Adipocyte (in vitro differentiated cells): ENCODE measurements around the gene FBXL5.

Experiments
- DNase-seq: peaks from one replicate; pipeline ENCODE4 v3.0.0-alpha.2; 2015; ENCODE audit warnings: low read depth
- H3K27me3 ChIP-seq: replicated peaks from 2 replicates; pipeline ENCODE4 v1.7.0; 2013; ENCODE audit warnings: mild to moderate bottlenecking, low read length, moderate library complexity; ENCODE audit not compliant: control insufficient read depth, insufficient read depth
- H3K36me3 ChIP-seq: 2 replicates; pipeline ENCODE4 v1.7.0; 2013; ENCODE audit warnings: low read length, mild to moderate bottlenecking, moderate library complexity; ENCODE audit not compliant: control insufficient read depth, insufficient read depth, severe bottlenecking
- H3K4me1 ChIP-seq: 2 replicates; pipeline ENCODE4 v1.7.0; 2013; ENCODE audit warnings: mild to moderate bottlenecking, low read length, moderate library complexity; ENCODE audit not compliant: control insufficient read depth, insufficient read depth
- H3K4me3 ChIP-seq: 2 replicates; pipeline ENCODE4 v1.7.0; 2013; ENCODE audit warnings: mild to moderate bottlenecking, low read length, moderate library complexity
- H3K9ac ChIP-seq: 2 replicates; pipeline ENCODE4 v1.7.0; 2013; ENCODE audit warnings: mild to moderate bottlenecking, low read length, moderate library complexity
- H3K9me3 ChIP-seq: 2 replicates; pipeline ENCODE4 v1.7.0; 2013; ENCODE audit warnings: mild to moderate bottlenecking, low read length, moderate library complexity; ENCODE audit not compliant: control insufficient read depth

FBXL5 gene

GRCh38 chr4:15690020-15690809, 35.1 kb upstream of the FBXL5 start:
- Histone ChIP-seq H3K9ac (peak overlapping the region; percentile 75), H3K4me1 (peaks cover 59% of the 10 kb centered on the region), H3K4me3 (peak overlapping the region; percentile 45), H3K27me3 (no peaks in the 10 kb centered on the region), H3K36me3 (peaks cover 15% of the 10 kb centered on the region), H3K9me3 (no peaks in the 10 kb centered on the region)
- DNase-seq: peak; percentile 79

GRCh38 chr4:15689540-15689939, 34.4 kb upstream of the FBXL5 start:
- DNase-seq: no peak
- Histone ChIP-seq H3K4me1 (peaks cover 55% of the 10 kb centered on the region), H3K36me3 (peaks cover 17% of the 10 kb centered on the region), H3K4me3 (peak overlapping the region; percentile 45), H3K27me3 (no peaks in the 10 kb centered on the region), H3K9ac (peak overlapping the region; percentile 75), H3K9me3 (no peaks in the 10 kb centered on the region)

- DNase-seq: no peak
- no peaks in the 10 kb centered on the region for H3K9me3 ChIP-seq
- peak overlapping the region; percentile 49 for H3K9ac ChIP-seq
- peaks cover 18% of the 10 kb centered on the region for H3K36me3 ChIP-seq
- H3K27me3 ChIP-seq: no peaks in the 10 kb centered on the region
- H3K4me3 ChIP-seq: peak overlapping the region; percentile 30
- peaks cover 68% of the 10 kb centered on the region for H3K4me1 ChIP-seq
Measured at GRCh38 chr4:15688051-15688450, 32.9 kb upstream of the FBXL5 start.

- Histone ChIP-seq H3K9me3 (no peaks in the 10 kb centered on the region), H3K27me3 (no peaks in the 10 kb centered on the region), H3K4me1 (peaks cover 54% of the 10 kb centered on the region), H3K36me3 (peaks cover 18% of the 10 kb centered on the region), H3K4me3 (no peak overlapping the region), H3K9ac (no peak overlapping the region)
- no peak for DNase-seq
Measured at GRCh38 chr4:15684498-15684897, 29.3 kb upstream of the FBXL5 start.

- no peaks in the 10 kb centered on the region for H3K9me3 ChIP-seq
- peak overlapping the region; percentile 97 for H3K9ac ChIP-seq
- no peaks in the 10 kb centered on the region for H3K27me3 ChIP-seq
- H3K4me1 ChIP-seq: peaks cover 40% of the 10 kb centered on the region
- DNase-seq: no peak
- peaks cover 18% of the 10 kb centered on the region for H3K36me3 ChIP-seq
- peak overlapping the region; percentile 89 for H3K4me3 ChIP-seq
Measured at GRCh38 chr4:15683143-15683495, 28.0 kb upstream of the FBXL5 start.

GRCh38 chr4:15682242-15683142, 27.3 kb upstream of the FBXL5 start:
- H3K9me3 ChIP-seq: no peaks in the 10 kb centered on the region
- peak overlapping the region; percentile 97 for H3K9ac ChIP-seq
- peaks cover 38% of the 10 kb centered on the region for H3K4me1 ChIP-seq
- no peaks in the 10 kb centered on the region for H3K27me3 ChIP-seq
- peaks cover 17% of the 10 kb centered on the region for H3K36me3 ChIP-seq
- peak overlapping the region; percentile 89 for H3K4me3 ChIP-seq
- DNase-seq: peak; percentile 51

- no peaks in the 10 kb centered on the region for H3K27me3 ChIP-seq
- peak; percentile 99 for DNase-seq
- peak within 1 kb of the TSS; percentile 89 for H3K4me3 ChIP-seq
- peaks cover 39% of the 10 kb centered on the region for H3K4me1 ChIP-seq
- no peaks in the 10 kb centered on the region for H3K9me3 ChIP-seq
- peaks cover 8% of the 10 kb centered on the region for H3K36me3 ChIP-seq
- peak within 1 kb of the TSS; percentile 97 for H3K9ac ChIP-seq
Measured at GRCh38 chr4:15681372-15682241, 26.4 kb upstream of the FBXL5 start, which contains the start of gene FAM200B. Gene FAM200B (plus strand): TSS chr4:15681827. CDS start chr4:15686978, 5,151 bp downstream.

- no peaks in the 10 kb centered on the region for H3K27me3 ChIP-seq
- peak overlapping the region; percentile 89 for H3K4me3 ChIP-seq
- H3K4me1 ChIP-seq: peaks cover 39% of the 10 kb centered on the region
- DNase-seq: no peak
- H3K9me3 ChIP-seq: no peaks in the 10 kb centered on the region
- H3K9ac ChIP-seq: peak overlapping the region; percentile 97
- H3K36me3 ChIP-seq: peaks cover 3% of the 10 kb centered on the region
Measured at GRCh38 chr4:15681067-15681371, 25.9 kb upstream of the FBXL5 start.

- Histone ChIP-seq H3K4me3 (no peak overlapping the region), H3K4me1 (peaks cover 21% of the 10 kb centered on the region), H3K9me3 (no peaks in the 10 kb centered on the region), H3K36me3 (no peaks in the 10 kb centered on the region), H3K27me3 (no peaks in the 10 kb centered on the region), H3K9ac (no peak overlapping the region)
- DNase-seq: peak; percentile 24
Measured at GRCh38 chr4:15677507-15677988, 22.4 kb upstream of the FBXL5 start.

GRCh38 chr4:15676899-15677298, 21.7 kb upstream of the FBXL5 start:
- H3K9ac ChIP-seq: no peak overlapping the region
- no peaks in the 10 kb centered on the region for H3K27me3 ChIP-seq
- no peaks in the 10 kb centered on the region for H3K9me3 ChIP-seq
- no peak for DNase-seq
- H3K4me3 ChIP-seq: no peak overlapping the region
- peaks cover 17% of the 10 kb centered on the region for H3K4me1 ChIP-seq
- H3K36me3 ChIP-seq: no peaks in the 10 kb centered on the region
